SU-DHL-6 (cell line): ENCODE measurements around the gene FPGS.

ENCODE experiments used
- EZH2phosphoT487 ChIP-seq: fragments of 200-600 bp; sonication (generic), shearing (Covaris generic); conservative IDR thresholded peaks from 2 replicates; pipeline ENCODE4 v1.6.1; 2018; ENCODE audit warnings: mild to moderate bottlenecking, antibody characterized with exemption, low read length, moderate library complexity, mixed read lengths
- TF ChIP-seq, protein P1 (sequence below): fragments of 200-600 bp; sonication (generic); IDR thresholded peaks from one replicate; pipeline ENCODE4 v1.5.1; 2017; ENCODE audit warnings: antibody characterized with exemption, mild to moderate bottlenecking, low read length, moderate library complexity; ENCODE audit not compliant: insufficient read depth, poor library complexity, severe bottlenecking

DNA sequence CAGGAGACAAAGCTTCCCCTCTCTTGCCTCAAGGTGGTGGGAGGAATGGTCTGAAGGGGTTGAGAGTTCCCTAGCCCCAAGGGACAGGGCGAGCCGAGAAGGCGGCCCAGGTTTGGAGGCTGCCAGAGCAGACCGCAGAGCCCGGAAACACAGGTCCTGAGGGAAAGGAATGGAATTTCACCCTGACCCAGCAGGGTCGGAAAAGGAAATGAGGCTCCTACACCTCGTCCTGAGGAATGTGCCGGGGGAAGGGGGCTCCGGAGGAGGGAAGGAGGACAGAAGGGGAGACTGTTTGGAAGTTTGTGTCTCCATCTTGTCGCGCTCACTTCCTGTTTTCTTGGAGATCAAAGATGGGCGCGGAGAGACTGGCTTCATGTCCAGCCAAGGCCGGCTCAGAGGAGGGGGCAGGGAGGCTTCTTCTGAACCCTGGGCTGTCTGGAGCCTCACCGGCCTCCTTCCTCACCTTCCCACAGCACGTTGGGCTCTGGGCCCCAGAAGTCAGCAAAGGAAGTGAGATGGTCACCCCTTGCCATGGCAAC lies 42.2 kb downstream of the FPGS start:
- TF ChIP-seq, protein P1, sequence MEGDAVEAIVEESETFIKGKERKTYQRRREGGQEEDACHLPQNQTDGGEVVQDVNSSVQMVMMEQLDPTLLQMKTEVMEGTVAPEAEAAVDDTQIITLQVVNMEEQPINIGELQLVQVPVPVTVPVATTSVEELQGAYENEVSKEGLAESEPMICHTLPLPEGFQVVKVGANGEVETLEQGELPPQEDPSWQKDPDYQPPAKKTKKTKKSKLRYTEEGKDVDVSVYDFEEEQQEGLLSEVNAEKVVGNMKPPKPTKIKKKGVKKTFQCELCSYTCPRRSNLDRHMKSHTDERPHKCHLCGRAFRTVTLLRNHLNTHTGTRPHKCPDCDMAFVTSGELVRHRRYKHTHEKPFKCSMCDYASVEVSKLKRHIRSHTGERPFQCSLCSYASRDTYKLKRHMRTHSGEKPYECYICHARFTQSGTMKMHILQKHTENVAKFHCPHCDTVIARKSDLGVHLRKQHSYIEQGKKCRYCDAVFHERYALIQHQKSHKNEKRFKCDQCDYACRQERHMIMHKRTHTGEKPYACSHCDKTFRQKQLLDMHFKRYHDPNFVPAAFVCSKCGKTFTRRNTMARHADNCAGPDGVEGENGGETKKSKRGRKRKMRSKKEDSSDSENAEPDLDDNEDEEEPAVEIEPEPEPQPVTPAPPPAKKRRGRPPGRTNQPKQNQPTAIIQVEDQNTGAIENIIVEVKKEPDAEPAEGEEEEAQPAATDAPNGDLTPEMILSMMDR, result no peak
- no peak for TF ChIP-seq EZH2phosphoT487
